NCI-H2081 (cell line): ENCODE measurements around the gene ARHGAP22.
"Not testable (repeated sequence)": the region's sequence is repeated elsewhere in the genome, so short reads cannot be mapped to it uniquely, and the experiment has no call there.

Experiments
- DNase-seq, 2 experiments: peaks; one replicate each; lab custom pipeline; 2025; lab: John Stamatoyannopoulos, UW

The ARHGAP22 gene, protein sequence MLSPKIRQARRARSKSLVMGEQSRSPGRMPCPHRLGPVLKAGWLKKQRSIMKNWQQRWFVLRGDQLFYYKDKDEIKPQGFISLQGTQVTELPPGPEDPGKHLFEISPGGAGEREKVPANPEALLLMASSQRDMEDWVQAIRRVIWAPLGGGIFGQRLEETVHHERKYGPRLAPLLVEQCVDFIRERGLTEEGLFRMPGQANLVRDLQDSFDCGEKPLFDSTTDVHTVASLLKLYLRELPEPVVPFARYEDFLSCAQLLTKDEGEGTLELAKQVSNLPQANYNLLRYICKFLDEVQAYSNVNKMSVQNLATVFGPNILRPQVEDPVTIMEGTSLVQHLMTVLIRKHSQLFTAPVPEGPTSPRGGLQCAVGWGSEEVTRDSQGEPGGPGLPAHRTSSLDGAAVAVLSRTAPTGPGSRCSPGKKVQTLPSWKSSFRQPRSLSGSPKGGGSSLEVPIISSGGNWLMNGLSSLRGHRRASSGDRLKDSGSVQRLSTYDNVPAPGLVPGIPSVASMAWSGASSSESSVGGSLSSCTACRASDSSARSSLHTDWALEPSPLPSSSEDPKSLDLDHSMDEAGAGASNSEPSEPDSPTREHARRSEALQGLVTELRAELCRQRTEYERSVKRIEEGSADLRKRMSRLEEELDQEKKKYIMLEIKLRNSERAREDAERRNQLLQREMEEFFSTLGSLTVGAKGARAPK

DNA sequence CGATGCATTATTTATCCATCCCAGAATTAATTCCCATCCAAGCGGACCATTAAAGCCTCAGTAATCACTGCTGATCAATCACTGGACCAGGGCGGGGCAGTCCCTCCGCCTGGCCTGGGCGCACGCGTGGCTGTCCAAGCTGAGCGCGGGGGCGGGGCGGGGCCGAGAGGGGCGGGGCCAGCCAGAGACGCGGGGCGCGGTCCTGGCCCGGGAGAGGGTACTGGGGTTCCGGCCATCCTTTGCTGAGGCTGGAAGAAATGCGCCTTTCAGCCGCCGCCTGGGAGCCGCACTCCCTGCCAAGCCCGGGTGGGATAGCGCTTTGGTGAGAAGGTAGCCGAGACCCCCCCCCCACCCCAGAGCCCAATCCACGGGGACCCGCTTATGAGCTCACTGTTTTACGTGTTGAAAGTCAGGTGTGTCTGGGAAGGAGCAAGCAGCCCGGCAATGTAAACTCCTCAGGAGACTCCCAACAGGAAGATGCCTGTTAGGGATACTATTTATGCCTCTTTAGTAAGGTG lies at the start of gene ARHGAP22:
Gene ARHGAP22 (minus strand): TSS at position 83 of the 518 bp plus-strand sequence. CDS start 277 bp downstream, outside the sequence.
- peak in 1 of 2 experiments; percentile 19 for DNase-seq

DNA sequence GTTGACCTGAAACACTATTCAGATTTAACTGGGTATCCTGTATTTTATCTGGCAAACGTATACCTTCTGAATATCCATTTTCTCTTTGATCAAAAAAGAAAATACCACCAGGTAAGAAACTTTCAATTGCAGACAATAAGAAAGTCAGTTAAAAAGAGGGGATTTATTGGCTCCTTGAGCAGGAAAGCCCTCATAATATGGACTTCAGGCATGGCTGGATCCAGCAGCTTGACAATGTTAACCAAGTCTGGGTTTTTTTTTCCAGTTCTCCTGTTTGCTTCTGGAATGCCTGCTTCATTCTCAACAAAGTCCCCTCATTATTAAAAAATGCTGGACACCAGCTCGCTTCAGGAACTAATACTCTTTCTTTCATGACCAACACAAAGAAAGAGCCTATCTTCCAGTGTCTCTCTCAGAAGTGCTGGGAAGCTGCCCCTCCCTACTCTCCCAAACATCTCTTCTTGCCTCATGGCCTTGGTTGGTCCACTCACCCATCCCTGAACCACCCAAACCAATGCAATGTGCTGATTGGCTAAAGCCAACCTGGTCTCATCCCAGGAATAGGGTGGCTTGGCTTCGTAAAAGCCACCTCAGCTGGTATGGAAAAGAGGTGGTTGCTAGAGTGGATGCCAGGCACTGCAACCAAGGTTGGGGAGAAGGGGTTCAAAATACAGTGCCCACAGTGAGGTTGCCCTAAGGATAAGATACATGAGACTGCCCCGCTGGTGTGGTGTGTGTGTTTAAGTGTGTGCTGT lies 49.2 kb upstream of the ARHGAP22 start:
- no peak for DNase-seq

DNA sequence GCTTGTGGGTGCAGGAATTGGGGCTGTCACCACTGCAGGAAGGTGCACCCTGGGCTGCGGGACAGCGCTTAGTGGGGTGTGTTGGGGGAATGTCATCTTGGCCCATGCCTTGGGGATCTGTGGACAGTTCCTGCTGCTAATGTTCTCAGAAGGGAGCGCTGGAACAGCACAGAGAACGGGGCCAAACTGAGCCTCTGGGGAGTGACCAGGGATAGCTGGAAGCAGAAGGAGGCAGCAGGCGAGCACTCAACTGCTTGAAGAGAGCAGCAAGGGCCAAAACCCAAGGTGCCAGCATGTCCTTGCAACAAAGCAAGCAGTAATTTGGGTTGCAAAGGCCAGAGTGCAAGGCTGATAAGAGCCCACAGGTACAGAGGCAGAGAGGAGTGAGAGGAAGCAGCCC lies 48.5 kb upstream of the ARHGAP22 start:
- DNase-seq, result no peak

DNA sequence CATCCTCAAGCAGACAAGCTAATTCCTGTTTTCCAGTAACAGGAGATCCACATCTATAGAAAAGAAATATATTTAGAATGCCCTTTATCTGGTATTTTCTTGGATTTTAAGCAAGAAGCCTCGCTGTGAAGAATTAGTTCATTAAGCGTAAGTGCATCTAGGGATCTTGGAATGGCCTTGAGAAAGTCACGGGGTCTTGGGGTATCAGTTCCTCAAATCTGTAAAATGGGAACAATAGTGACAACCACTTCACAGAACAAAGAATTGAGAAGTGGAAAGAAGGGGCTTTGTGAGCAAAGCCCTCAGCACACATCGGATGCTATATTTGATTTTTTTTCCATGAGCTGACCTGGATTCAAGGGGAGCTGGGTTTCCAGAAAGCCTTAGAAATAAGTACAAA lies 47.5 kb upstream of the ARHGAP22 start:
- no peak for DNase-seq

DNA sequence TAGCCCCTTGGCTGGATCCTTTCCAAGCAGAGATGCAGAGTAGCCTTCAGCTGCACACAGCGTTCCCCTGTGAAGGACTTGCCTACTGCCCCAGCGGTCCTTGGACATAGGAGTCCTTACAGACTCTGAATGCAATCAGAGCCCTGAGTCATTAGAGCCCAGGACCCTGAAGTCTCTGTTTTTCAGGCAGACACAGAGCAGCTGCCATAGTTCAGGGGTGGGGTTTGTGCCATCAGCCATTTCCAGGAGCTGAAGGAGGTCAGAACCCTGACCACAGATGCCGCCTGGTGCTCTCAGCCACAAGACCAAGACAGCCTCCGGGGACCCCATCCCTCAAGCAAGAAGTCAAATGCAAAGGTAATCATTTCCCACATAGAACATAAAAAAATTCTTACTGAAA lies 47.0 kb upstream of the ARHGAP22 start:
- no peak for DNase-seq

DNA sequence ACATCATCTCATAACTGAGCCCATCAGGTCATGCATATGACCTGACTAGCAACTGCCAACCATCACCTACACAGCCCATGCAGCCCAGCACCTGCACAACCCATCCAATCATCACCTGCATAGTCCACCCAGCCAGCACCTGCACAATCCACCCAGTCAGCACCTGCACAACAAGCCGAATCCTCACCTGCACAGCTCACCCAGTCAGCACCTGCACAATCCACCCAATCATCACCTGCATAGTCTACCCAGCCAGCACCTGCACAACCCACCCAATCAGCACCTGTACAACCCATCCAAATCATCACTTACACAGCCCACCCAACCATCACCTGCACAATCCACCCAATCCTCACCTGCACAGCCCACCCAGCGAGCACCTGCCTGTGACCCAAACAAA lies 46.4 kb upstream of the ARHGAP22 start:
- no peak for DNase-seq

DNA sequence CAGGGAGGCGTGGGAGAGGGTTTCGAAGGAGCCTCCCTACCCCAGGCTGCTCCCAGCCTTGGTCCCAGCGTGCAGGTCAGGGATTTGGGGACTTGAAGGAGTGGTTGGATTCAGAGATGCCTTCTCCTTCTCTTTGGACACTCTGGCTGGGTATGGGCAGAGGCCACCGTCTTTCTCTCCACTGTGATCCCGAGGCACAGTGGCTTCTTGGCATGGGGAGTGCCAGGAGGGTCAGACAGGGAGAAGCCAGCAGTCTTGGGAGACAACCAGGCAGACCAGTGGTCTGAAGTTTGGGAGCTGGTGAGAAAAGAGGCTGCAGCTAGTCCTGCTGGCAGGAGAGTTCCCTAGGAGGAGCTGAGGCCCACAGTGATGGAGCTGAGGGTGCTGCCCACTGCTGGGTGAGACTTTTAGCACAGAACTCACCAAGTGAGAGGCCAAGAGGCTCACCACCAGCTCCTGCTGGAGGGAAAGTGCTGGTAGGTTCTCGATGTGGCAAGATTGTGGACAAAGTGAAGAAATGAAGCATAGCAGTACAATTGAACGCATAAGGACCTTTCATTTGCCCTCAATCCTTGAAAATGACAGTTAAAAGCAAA lies 44.6 kb upstream of the ARHGAP22 start:
- DNase-seq, result no peak

DNA sequence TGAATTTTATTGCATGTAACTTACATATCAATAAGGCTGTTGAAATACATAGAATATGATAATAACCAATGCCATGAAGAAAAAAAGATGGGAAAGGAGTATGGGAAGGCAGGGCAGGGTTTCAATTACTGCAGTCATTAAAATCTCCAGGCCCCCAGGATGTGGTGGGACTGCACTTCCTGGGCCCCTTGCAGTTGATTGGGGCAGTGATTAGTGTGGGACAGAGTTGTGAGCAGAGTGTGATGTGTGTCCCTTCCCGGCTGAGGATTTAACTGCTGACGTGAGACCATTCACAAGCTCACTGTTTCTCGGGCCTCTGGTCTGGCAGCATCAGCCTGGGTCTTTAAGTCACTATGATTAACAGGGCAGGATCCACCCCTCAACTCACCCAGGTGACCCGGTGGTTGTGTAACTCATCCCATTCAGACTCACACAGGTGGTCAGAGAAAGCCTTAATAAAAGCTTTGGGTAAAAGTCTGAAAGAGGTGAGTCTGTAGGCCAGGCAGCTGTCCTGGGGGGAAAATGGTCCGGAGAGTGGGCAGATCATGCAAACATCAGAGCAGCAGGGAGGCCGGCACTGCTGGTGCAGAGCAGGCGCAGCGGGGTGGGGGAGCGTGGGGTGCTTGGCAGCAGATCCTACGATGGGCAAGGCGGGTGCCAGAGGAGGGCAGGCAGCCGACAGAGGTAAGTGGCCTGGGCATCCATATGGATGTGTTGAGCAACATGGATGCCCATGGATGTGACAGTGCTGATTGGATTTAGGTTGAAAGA lies 43.5 kb upstream of the ARHGAP22 start:
- no peak for DNase-seq

DNA sequence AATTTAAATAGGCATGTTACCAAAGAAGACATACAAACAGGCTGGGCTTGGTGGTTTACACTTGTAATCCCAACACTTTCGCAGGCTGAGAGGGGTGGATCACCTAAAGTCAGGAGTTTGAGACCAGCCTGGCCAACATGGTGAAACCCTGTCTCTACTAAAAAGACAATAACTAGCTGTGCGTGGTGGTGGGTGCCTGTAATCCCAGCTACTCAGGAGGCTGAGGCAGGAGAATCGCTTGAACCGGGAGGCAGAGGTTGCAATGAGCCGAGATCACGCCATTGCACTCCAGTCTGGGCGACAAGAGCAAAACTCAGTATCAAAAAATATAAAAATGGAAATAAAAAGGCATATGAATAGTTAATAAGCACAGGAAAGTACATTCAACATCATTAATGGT lies 42.2 kb upstream of the ARHGAP22 start:
- DNase-seq, result not testable (repeated sequence)

DNA sequence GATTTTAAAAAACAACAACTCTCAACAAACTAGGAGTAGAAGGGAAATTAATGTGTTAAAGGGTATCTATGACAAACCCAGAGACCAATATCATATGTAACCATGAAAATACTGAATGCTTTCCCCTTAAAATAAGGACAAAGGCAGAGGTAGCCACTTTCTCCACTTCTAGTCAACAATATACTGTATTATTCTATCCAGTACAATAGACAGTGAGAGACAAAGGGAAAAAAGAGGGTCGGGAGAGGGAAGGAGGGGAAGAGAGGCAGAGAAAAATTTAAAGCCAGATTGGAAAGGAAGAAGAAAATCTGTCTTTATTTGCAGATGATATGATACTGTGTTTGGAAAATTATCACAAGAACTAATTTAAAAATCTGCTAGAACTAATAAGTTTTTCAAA lies 40.7 kb upstream of the ARHGAP22 start:
- DNase-seq, result no peak

DNA sequence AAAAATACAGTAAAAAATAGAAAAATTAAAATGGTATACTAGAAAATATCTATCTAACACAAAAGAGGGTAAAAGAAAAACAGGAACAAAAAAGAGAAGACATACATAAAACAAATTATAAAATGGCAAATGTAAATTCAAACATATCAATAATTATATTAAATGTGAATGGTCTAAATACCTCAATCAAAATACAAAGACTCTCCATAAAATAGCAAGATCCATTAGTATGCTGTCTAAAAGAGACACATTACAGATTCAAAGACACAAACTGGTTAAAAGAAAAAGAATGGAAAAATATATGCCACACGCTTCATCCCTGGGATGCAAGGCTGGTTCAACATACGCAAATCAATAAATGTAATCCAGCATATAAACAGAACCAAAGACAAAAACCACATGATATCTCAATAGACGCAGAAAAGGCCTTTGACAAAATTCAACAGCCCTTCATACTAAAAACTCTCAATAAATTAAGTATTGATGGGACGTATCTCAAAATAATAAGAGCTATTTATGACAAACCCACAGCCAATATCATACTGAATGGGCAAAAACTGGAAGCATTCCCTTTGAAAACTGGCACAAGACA lies 36.3 kb upstream of the ARHGAP22 start:
- DNase-seq, result not testable (repeated sequence)

DNA sequence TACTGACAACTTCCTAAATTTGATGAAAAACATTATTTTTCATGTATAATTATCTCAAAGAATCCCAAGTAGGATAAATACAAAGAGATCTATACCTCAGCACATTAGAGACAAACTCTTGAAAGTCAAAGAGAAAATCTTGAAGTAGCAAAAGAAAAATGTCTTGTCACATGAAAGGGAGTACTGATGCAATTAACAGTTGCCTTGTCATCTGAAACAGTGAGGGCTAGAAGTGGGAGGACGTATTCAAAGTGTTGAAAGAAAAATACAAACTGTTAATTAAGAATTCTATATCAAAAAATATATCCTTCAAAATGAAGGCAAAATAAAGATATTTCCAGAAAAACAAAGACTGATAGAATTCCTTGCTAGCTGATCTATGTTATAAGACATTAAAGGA lies 35.5 kb upstream of the ARHGAP22 start:
- no peak for DNase-seq

DNA sequence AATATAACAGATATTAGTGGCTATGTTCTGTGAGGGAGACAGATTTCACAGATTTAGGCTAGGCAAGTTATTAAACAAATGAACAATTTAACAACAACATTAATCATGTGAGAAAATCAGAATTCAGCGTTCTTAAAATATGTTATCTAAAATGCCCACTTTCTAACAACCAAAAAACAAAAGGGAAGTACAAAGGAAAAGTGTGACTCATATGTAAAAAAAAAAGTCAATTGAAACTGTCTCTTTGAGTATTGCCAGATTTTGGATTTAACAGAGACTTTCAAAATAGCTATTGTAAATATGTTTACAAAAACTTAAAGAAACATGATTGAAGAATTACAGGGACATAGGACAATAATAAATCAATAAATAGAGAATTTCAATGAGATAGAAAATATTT lies 34.8 kb upstream of the ARHGAP22 start:
- DNase-seq, result no peak

DNA sequence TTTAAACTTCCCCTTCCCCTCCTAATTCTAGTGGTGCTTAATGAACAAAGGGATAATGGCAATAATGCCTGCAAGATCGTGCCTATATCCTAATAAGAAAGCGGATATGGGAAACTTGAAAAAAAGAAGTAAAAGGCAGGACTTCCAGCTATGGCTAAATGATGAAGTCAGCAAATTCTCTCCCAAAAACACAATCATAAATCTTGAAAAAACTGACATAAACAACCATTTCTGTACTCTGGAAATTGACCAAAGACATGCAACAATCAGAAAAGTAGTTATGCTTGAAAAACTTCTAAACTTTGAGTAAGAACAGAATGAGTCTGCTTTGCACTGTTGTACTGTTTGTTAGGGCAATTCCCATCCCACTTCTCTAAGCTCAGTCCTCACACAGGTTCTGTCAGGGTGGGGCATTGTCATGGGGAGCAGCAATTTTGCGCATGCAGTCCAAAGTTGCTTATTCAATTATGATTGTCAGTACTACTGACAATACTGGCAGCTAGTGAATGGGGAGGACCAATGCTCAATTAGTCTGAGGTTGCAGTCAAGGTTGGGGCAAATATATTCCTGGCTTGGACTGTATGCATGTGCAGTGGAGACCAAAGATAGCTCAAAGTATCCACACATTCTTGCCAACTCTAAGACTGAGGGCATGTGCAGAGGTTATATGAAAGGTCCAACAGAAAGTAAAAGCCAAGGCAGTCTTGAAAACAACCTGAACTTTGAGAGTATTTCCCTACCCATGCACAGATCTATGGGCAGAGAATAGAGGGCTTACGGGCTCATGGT lies 34.1 kb upstream of the ARHGAP22 start:
- DNase-seq, result no peak

DNA sequence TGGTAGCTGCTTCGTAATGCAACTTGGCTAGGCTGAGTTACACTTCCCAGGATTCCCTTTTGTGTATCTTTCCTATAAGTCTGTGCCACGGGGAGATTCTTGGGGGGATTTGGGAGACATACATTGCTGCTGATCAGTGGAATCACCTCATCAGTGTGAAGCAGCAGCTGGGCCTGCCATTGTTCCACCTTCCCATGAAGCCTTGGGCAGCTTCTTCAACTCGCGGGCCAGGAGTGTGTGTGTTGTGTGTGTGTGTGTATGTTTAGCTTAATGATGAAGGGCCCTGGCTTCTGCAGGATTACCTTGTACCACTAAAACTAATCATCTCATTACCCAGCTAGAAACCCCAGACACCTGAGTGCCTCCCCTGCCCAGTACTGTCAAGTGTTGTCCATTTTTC lies 33.3 kb upstream of the ARHGAP22 start:
- no peak for DNase-seq

DNA sequence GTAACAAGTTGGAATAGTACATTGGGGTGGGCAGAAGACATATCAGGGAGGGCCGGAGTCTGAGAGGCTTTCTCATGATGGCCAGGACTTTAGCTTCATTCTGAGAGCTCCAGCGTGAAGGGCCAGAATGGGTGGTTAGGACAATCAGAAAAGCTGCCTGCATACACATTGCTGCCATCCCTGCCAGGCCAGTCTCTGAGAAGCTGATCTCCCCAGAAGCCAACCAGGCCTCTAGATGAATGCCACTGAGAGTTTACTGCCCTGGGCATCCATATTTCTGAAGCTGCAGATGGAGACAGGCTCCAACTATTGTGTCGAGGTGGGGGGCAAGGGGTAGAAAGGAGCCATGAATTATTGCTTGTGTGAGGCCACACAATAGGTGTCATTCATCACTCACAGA lies 32.0 kb upstream of the ARHGAP22 start:
- no peak for DNase-seq

DNA sequence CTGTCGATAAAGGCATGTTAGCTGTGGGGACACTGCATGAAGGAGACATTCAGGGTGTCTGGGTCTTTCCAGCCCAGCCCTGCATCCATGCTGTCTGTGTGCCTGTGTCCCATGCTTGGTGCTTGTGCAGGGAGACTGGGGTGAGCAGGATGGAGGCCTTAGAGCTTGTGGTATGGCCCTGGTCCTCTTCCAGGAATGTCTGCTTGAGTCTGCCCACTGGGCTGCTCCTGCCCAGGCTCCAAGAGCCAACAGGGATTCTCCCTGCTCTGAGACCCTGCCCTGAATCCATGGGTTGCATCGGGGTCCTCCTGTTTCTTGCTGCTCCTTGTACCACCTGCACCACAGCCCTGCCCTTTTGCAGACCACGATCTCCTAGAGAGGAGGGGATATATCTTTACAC lies 31.4 kb upstream of the ARHGAP22 start:
- no peak for DNase-seq

DNA sequence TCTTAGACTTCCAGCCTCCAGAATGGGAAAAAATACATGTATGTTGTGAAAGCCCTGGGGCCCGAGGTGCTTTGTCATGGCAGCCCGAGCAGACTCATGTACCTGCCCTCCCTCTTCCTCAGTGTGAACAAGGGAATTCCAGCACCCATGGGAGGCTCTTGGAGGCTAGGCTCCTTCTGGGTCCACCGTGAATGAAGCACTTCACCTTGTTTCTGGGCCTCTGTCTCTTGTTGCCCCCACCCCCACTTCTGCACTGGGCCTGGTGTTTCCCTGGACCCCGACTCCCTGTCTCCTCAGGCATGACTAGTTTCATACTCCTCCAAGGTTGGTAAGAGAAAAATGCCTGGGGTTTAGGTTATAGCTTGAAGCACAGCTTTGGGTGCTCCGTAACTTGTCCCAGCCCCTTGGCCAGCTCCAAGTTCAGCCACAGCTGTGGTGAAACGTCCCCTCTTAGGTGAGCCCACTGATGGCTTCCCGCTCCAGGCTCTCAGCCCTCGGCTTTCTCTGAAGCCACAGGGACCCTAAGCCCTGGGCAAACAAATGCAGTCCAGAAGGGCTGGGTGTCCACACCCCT lies 30.2 kb upstream of the ARHGAP22 start:
- no peak for DNase-seq

DNA sequence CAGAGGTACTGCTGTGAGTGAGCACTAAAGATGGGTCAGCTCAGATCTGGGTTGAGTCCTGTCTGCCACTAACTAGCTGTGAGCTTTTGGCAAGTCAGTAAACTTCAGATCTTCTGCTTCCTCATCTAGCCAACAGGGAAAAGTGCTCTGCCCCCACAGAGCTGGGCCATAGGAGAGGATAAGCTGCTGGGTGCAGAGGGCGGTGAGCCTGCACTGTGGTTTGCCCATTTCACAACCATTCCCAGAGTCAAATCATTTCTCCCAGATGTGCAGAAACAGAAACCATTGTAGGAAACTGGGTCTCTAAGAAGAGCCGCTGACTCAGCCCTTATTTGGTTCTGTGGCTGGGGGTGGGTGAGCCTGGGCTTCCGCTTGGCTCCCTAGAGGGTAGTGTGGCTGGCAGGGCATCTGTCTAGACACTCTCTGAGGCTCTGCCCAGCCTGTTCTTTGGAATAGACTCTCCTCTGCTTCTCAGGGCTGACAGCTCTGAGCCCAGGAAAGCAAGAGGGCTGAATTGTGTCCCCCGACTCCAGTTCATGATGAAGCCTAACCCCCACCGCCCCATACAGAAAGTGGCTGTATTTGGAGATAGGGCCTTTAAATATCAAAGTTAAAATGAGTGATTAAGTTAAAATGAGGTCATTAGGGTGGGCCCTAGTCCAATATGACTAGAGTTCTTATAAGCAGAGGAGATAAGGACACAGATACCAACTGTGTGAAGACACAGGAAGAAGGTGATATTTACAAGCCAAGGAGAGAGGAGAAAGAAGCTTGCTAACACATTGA lies 29.5 kb upstream of the ARHGAP22 start:
- DNase-seq, result no peak
